22Rv1 (cell line): ENCODE results near the gene GPR132.

ENCODE experiments used
- H3K27ac ChIP-seq: fragments of 450-650 bp; 2 replicates; pipeline ENCODE4 v1.5.1; 2017
- CTCF ChIP-seq: fragments of 450-650 bp; IDR thresholded peaks from 2 replicates; pipeline ENCODE4 v1.5.1; 2017; ENCODE audit warnings: mild to moderate bottlenecking
- ZFX ChIP-seq: fragments of 450-650 bp; IDR thresholded peaks from 2 replicates; pipeline ENCODE4 v1.6.1; 2017; ENCODE audit warnings: antibody characterized with exemption, borderline replicate concordance

Gene GPR132

GRCh38 chr14:105025429-105025828 is 39.8 kb downstream of the GPR132 start:
- TF ChIP-seq ZFX (no peak), CTCF (no peak)
- no peak overlapping the region for H3K27ac ChIP-seq

DNA sequence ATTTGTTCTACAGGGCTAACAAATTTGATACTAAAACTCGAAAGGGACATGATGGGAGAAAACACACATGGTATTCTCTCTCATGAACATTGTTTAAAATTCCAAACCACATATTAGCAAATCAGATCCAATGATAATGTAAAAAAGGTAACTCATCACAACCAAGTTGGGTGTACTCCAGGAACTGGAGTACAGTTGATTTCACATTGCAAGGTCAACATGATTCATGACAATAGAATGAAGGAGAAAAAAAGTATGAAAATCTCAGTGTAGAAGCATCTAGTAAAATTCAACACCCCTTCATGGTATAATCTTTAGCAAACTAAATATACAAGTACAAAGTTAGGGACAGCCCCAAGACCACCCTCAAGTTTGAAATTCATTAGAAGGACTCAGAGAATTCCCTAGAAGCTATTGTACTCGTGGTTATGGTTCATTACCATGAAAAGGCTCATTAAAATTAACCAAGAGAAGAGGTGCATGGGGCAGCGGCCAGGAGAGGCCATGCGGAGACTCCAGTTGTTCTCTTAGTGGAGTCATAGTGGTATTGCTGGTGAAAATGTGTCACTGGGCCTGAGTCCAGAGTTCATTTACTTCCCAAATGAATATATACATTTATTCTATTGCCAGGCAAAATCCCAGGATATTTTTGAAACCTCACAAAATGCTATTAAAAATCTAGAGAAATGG is 41.3 kb downstream of the GPR132 start:
- no peak for TF ChIP-seq ZFX
- no peak for TF ChIP-seq CTCF
- no peak overlapping the region for H3K27ac ChIP-seq

DNA sequence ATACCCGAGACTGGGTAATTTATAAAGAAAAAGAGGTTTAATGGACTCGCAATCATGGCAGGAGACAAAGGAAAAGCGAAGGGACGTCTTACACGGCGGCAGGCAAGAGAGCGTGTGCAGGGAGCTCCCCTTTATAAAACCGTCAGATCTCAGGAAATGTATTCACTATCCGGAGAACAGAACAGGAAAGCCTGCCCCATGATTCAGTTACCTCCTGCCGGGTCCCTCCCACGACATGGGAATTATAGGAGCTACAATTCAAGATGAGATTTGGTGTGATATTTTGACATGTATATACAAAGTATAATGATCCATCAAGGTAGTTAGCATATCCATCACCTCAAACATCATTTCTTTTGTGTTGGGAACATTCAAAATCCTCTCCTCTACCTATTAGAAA is 42.1 kb downstream of the GPR132 start:
- TF ChIP-seq CTCF (no peak), ZFX (no peak)
- H3K27ac ChIP-seq: no peak overlapping the region

GRCh38 chr14:105022276-105022670 is 43.0 kb downstream of the GPR132 start:
- TF ChIP-seq CTCF: no peak
- no peak for TF ChIP-seq ZFX
- H3K27ac ChIP-seq: peak overlapping the region; percentile 91

DNA sequence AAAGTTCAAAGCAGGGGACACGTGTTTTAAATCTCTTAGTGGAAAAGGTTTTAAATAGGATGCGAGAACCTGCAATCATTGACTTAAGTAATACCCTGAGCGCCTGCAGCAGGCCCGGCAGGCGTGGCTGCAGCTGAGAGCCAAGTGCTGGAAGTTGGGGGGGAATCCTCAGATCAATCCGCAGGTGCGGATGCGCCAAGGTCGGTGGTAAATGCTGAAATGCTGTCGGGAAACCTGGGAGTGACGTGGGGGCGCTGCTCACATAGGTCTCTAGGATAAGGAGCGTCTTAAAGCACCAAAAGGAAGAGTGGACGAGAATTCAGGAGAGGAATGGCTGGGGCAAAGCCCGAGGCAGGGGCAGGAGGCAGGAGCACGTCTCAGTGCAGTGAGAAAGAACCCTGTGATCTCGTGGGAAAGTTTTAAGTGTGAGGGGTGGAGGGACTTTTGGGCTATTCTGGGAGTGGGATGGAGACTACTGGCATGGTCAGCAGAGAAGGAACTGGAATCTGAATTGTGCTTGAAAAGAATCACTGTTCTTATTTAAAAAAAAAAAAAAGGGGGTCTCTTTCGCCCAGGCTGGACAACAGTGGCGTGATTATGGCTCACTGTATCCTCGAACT is 43.5 kb downstream of the GPR132 start:
- TF ChIP-seq ZFX (no peak), CTCF (peak; percentile 68)
- H3K27ac ChIP-seq: peak overlapping the region; percentile 91

GRCh38 chr14:105020815-105021655 is 44.2 kb downstream of the GPR132 start, which contains the start of gene CDCA4:
Gene CDCA4, minus strand, starts transcription at chr14:105021083. Its CDS starts 9,154 bp downstream, at chr14:105011929.
- TF ChIP-seq CTCF: no peak
- no peak for TF ChIP-seq ZFX

More at GRCh38 chr14:105020815-105021655, 44.2 kb downstream of the GPR132 start, which contains the start of gene CDCA4:
- H3K27ac ChIP-seq: peak within 1 kb of the TSS; percentile 91
